GM18873 (cell line): Measurements from ENCODE around the gene COL26A1.

Experiments
- ATAC-seq: cut with Tn5 transposase; IDR thresholded peaks from one replicate; pipeline ENCODE4 v1.9.1; 2021; ENCODE audit warnings: mild to moderate bottlenecking, moderate library complexity, moderate number of reproducible peaks; ENCODE audit not compliant: unreplicated experiment, low FRiP score

COL26A1 gene

DNA sequence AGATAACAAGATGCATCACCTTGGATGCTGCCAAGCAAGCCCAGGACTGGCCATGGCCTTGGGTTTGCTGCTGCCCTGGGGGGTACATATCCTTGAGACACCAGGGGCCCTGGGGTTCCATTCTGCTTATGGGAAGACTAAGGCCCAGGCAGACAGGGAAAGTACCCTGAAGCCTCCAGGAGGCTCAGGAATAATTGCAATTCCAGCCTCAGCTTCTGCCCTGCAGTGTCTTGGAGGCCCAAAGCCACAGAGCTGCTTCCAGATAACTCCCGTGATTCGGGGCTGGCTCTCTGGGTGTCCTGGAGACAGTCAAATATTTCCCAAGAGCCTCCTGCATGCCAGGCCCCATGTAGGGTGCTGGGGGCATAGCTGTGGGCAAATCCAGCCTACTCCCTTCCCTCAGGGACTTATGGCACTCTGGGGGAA lies 243.8 kb downstream of the COL26A1 start:
- ATAC-seq, result no peak
